Stimulated activated naive CD4-positive, alpha-beta T cell (primary cell): ENCODE measurements around the gene PAPOLA.
"Not testable (repeated sequence)": the region's sequence is repeated elsewhere in the genome, so short reads cannot be mapped to it uniquely, and the experiment has no call there.

Experiments
- DNase-seq, 6 experiments: peaks; one replicate each; lab custom pipeline; 2025; lab: John Stamatoyannopoulos, UW

PAPOLA gene

GRCh38 chr14:96502621-96503305 is 581 bp downstream of the PAPOLA start:
- peak in 2 of 6 experiments; percentile 16 to 52 for DNase-seq

GRCh38 chr14:96503306-96503679 is 1.1 kb downstream of the PAPOLA start:
- DNase-seq = no peak

GRCh38 chr14:96504353-96504752 is 2.2 kb downstream of the PAPOLA start:
- DNase-seq = not testable (repeated sequence)

- no peak for DNase-seq
These were observed 5.5 kb downstream of the PAPOLA start for GRCh38 chr14:96507723-96508122.

- DNase-seq = no peak
These were observed 6.7 kb downstream of the PAPOLA start for GRCh38 chr14:96508900-96509299.

GRCh38 chr14:96509457-96510090 is 7.4 kb downstream of the PAPOLA start:
- DNase-seq = no peak

GRCh38 chr14:96511146-96511545 is 9.0 kb downstream of the PAPOLA start:
- DNase-seq = no peak

GRCh38 chr14:96511667-96512066 is 9.5 kb downstream of the PAPOLA start:
- DNase-seq = no peak

- DNase-seq = no peak
These were observed 9.9 kb downstream of the PAPOLA start for GRCh38 chr14:96512122-96512521.

- no peak for DNase-seq
These were observed 10.6 kb downstream of the PAPOLA start for GRCh38 chr14:96512602-96513397.

GRCh38 chr14:96514694-96515093 is 12.5 kb downstream of the PAPOLA start:
- no peak for DNase-seq

GRCh38 chr14:96515731-96516130 is 13.5 kb downstream of the PAPOLA start:
- no peak for DNase-seq

GRCh38 chr14:96516351-96516750 is 14.2 kb downstream of the PAPOLA start:
- no peak for DNase-seq

- DNase-seq = no peak
These were observed 17.8 kb downstream of the PAPOLA start for GRCh38 chr14:96519970-96520369.

- no peak for DNase-seq
These were observed 23.3 kb downstream of the PAPOLA start for GRCh38 chr14:96525452-96525851.

GRCh38 chr14:96532632-96533031 is 30.4 kb downstream of the PAPOLA start:
- DNase-seq = no peak

GRCh38 chr14:96536807-96537206 is 34.6 kb downstream of the PAPOLA start:
- DNase-seq = no peak

GRCh38 chr14:96538097-96538989 is 36.2 kb downstream of the PAPOLA start:
- DNase-seq = no peak

GRCh38 chr14:96538990-96539317 is 36.8 kb downstream of the PAPOLA start:
- no peak for DNase-seq

GRCh38 chr14:96554315-96554910 is 52.2 kb downstream of the PAPOLA start:
- no peak for DNase-seq

- no peak for DNase-seq
These were observed 57.4 kb downstream of the PAPOLA start for GRCh38 chr14:96559571-96559970.

GRCh38 chr14:96564389-96564788 is 62.2 kb downstream of the PAPOLA start:
- DNase-seq = no peak
